Measurements from ENCODE around the gene TMEM272.

- TF ChIP-seq MAX (IDR thresholded peaks at IDR 0.05) (no peak), CTCF (IDR thresholded peaks at IDR 0.05 in 2 of 3, conservative IDR thresholded peaks at IDR 0.05 in 1 of 3; ENCODE audit: borderline replicate concordance in 1 of 3, insufficient read depth in 1 of 3, low read depth in 2 of 3, low read length in 2 of 3) (no peak), POLR2AphosphoS5 (IDR thresholded peaks at IDR 0.05; ENCODE audit: low read depth, low read length) (no peak), SIN3A (IDR thresholded peaks at IDR 0.05; ENCODE audit: low read depth) (no peak), REST (IDR thresholded peaks at IDR 0.05; ENCODE audit: low read depth) (no peak)
Observed at GRCh38 chr13:51823863-51824262, 21.1 kb downstream of the TMEM272 start.
